ENCODE measurements around the gene BABAM2.

Gene BABAM2

DNA sequence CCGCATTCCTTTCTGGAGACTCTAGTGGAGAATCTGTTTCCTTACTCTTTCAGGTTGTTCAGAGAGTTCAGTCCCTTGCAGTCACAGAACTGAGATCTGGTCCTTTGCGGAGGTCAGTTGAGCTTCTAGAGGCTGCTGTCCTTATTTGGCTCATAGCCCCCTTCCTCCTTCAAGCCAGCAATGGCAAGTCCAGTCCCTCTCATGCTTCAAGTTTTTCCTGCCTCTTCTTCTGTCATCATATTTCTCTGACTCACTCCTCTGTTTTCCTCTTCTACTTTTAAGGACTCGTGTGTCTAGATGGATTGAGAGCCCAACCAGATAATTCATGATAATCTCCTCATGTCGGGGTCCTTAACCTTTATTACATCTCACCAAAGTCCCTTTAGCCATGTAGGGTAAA lies 328.6 kb downstream of the BABAM2 start:
- FAIRE-seq: no peak
- DNase-seq (ENCODE audit: insufficient read length, low spot score): no peak
- TF ChIP-seq, protein P1, sequence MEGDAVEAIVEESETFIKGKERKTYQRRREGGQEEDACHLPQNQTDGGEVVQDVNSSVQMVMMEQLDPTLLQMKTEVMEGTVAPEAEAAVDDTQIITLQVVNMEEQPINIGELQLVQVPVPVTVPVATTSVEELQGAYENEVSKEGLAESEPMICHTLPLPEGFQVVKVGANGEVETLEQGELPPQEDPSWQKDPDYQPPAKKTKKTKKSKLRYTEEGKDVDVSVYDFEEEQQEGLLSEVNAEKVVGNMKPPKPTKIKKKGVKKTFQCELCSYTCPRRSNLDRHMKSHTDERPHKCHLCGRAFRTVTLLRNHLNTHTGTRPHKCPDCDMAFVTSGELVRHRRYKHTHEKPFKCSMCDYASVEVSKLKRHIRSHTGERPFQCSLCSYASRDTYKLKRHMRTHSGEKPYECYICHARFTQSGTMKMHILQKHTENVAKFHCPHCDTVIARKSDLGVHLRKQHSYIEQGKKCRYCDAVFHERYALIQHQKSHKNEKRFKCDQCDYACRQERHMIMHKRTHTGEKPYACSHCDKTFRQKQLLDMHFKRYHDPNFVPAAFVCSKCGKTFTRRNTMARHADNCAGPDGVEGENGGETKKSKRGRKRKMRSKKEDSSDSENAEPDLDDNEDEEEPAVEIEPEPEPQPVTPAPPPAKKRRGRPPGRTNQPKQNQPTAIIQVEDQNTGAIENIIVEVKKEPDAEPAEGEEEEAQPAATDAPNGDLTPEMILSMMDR (IDR thresholded peaks at IDR 0.05; ENCODE audit: insufficient read depth, missing control alignments): no peak

DNA sequence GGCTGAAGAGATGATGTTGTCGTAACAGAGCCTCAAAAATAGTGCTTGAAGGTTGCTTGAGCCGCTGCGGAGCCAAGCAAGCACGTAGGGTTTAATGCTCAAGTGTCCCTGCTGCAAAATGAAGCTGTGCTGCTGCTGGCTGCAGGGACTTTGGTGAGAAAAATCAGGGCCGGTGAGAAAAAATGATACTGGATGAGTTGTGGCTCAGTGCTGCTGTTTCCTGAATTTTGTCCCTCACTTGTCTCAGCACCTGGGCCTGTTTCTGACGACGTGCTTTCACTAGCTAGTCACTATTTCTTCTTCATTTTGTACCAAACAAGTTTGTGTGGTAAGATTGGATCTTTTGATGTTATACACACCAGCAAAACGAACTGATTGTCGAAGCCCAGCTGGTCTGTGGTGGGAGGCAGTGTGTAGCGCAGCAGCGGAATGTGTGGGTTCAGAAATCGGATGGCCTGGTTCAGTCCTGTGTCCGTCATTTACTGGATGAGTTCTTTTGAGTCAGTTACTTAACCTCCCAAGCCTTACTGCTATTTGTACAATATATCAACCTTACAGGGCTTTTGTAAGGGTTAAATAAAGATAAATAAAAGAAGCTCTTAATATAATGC lies 329.3 kb downstream of the BABAM2 start:
- FAIRE-seq (no peak), DNase-seq (ENCODE audit: insufficient read length, low spot score) (no peak)
- TF ChIP-seq, protein P1 (IDR thresholded peaks at IDR 0.05; ENCODE audit: insufficient read depth, missing control alignments): no peak

DNA sequence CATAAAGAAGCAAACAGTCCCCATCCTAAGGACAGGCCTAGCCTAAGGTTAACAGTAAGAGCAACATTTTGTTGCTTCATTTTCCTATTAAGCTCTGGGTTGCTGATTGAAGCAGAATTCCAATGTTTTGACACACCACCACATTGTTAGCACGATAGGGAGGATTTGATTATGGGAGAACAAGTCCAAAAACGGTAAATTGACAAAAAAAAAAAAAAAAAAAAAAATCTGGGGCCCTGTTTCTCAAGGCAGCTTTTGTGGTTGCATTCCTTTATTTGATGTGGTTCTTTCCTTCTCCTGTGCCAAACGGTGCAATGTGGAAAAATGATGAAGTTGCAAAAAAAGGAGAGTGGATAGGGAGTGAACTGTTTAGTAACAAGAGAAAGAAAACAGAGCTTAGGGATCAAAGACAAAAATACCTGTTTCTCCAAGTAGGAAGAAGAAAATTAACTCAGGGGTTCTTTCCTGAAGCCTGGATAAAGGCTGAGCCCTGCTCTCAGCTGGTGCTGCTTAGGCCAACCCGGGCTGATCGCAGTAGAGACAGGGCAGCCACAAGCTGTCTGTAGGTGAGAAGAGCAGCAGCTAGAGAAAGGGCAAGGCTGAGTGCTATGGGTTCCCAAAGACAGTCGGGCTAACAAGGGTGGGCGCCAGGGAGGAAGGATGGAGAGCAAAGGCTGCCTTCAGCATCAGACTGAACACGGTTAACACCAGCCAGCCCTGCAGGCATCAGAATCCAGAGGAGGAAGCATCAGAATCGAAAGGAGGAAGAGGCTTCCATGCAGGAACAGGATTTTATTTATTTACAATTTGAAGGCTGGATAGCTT lies 334.3 kb downstream of the BABAM2 start:
- TF ChIP-seq, protein P1 (IDR thresholded peaks at IDR 0.05; ENCODE audit: insufficient read depth, missing control alignments): no peak
- FAIRE-seq: no peak
- DNase-seq (ENCODE audit: insufficient read length, low spot score): no peak

DNA sequence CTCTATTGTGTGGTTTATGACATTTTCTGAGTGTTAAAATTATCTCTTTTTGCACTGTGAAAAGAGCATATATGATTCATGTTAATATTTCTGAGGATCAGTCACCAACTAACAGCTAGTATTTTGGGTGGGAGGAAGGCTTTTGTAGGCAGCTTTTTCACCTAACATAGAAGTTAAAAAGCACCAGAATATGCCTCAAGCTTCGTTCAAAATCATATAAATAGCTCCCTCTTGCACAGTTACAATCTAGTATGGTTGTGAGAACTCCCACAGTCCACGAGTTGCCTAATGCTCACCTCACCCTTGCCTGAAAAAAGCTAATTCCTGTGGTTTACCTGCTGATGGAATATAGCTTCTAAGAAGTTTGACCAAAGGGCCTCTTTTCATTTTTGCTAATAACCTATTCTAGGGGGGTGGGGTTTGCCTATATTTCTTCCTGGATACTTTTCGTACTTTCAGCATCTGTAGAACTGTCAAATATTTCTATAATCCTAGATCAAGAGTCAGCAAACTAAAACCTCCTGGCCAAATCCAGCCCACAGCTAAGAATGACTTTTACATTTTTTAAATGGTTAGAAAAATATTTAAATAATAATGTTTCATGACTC lies 335.0 kb downstream of the BABAM2 start:
- FAIRE-seq (no peak), DNase-seq (ENCODE audit: insufficient read length, low spot score) (no peak)
- TF ChIP-seq, protein P1 (IDR thresholded peaks at IDR 0.05; ENCODE audit: insufficient read depth, missing control alignments): no peak

DNA sequence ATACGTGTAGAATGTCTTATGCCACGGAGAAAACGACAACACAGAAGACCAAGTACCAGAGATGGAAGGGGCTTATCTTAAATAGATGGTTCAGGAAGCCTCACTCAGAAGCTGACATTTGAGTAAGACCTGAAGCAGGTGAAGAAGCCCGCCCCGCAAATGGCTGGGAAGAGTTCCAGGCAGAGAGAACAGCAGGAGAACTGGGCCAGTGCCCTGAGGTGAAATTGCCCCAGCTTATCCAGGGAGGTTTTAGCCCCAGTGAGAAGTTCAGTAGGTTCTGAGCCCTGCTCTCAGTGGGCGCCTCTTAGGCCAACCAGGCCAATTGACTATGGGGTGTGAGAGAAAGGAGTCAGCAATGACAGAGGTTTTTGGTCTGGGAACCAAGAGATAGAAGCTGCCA lies 336.0 kb downstream of the BABAM2 start:
- TF ChIP-seq, protein P1 (IDR thresholded peaks at IDR 0.05; ENCODE audit: insufficient read depth, missing control alignments): no peak
- FAIRE-seq: no peak
- DNase-seq (ENCODE audit: insufficient read length, low spot score): no peak

DNA sequence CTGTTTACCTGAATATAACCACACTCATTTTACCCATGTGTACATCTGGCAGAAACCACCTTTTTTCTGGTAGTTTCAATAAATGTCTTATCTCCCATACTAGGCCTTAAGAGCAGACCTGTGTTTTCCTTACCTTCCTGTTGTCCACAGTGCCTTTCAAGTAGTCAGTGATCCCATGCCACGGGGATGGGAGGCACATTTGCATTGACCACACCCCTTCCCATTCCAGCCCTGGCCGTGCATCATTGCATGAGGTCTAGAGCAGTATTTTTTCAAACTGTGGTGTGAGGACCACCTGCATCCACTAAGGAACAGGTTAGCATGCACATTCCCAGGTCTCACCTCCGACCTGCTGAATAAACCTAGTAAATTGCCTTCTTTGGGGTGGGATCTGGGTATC lies 337.0 kb downstream of the BABAM2 start:
- no peak for FAIRE-seq
- TF ChIP-seq, protein P1 (IDR thresholded peaks at IDR 0.05; ENCODE audit: insufficient read depth, missing control alignments): no peak

More for the DNA sequence above, 337.0 kb downstream of the BABAM2 start:
- no peak for DNase-seq (ENCODE audit: insufficient read length, low spot score)
